Renal cortical epithelial cell (primary cell): ENCODE results near the gene ABCC2. TPM values are rescaled to one million over a fixed set of nuclear protein-coding genes. Genes with fewer than 3 reads are reported as not detected.
"Not testable (repeated sequence)": the region's sequence is repeated elsewhere in the genome, so short reads cannot be mapped to it uniquely, and the experiment has no call there.

ENCODE experiments used
- DNase-seq: peaks from one replicate; pipeline ENCODE4 v3.0.0-alpha.2; 2011; ENCODE audit warnings: low read depth
- total RNA-seq: library from RNA; depleted of rRNA; stranded (reverse); fragments of >200 nt; gene quantifications from 2 replicates; pipeline ENCODE4 v1.2.3, GENCODE V29; 2014

ABCC2 gene
- total RNA-seq, 1 donor from 2014 or later, result 0.65 TPM

DNA sequence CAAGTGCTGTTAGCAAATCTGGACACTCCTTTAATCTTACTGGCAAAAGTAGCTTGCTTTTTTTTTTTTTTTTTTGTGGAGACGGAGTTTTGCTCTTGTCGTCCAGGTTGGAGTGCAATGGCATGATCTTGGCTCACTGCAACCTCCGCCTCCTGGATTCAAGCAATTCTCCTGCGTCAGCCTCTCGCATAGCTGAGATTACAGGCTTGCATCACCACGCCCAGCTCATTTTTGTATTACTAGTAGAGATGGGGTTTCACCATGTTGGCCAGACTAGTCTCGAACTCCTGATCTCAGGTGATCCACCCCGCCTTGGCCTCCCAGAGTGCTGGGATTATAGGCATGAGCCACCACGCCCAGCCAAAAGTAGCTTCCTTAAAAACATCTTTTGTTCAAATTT lies 112.6 kb downstream of the ABCC2 start:
- not testable (repeated sequence) for DNase-seq

DNA sequence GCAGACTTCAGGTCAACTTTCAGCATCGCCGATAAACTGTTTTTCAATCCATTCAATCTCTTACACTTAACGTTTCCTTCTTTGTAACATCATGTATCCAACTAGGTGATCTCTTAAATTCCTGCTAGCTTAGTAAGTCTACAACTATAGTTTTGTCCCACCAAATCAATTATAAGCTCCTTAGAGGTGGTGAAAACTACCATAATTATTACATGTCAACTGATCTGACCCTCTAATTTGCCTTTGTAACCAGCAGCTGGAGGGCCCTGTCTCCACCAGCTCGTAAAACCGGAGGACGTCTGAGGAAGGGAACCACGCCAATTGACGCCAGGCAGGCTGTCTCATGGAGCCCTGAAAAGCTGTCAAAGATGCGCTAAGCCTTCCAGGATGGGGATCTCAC lies 113.4 kb downstream of the ABCC2 start:
- no peak for DNase-seq

Other genes starting within 250 kb of the ABCC2 start
- not detected in 2 replicates for gene NKX2-3, start 249.7 kb upstream of the ABCC2 start, total RNA-seq
- gene SLC25A28, start 162.2 kb upstream of the ABCC2 start, total RNA-seq, result 8.0 and 12.9 TPM in 2 replicates
- 71.2 and 106 TPM in 2 replicates for gene ENTPD7, start 123.1 kb upstream of the ABCC2 start, total RNA-seq
- gene COX15, start 50.5 kb upstream of the ABCC2 start, total RNA-seq, result 35.6 and 44.6 TPM in 2 replicates
- 24.3 and 25.1 TPM in 2 replicates for gene CUTC, start 50.4 kb upstream of the ABCC2 start, total RNA-seq
- 13.4 and 21.2 TPM in 2 replicates for gene DNMBP, start 227.3 kb downstream of the ABCC2 start, total RNA-seq